ENCODE measurements around the gene DHFR2.
A peak's percentile ranks its signal among the peaks of the same experiment; 100 is the strongest.
"Not testable (repeated sequence)": the region's sequence is repeated elsewhere in the genome, so short reads cannot be mapped to it uniquely, and the experiment has no call there.

Gene DHFR2

GRCh38 chr3:94062513-94063404 lies at the start of gene DHFR2, which contains the start of gene NSUN3:
DHFR2 (minus strand) TSS chr3:94062916; CDS start chr3:94061511, 1,405 bp downstream.
NSUN3 (plus strand) TSS chr3:94063061; CDS start chr3:94063127, 66 bp downstream.
- Histone ChIP-seq H3K27ac (ENCODE audit: poor library complexity, severe bottlenecking) (peak within 1 kb of the TSS; percentile 54), H3K4me1 (ENCODE audit: insufficient read depth, poor library complexity, severe bottlenecking) (peaks cover 5% of the 10 kb centered on the region), H3K4me3 (ENCODE audit: severe bottlenecking) (peak within 1 kb of the TSS; percentile 61), H3K36me3 (ENCODE audit: low read depth) (no peaks in the 10 kb centered on the region), H3K27me3 (ENCODE audit: insufficient read depth, poor library complexity, severe bottlenecking) (no peaks in the 10 kb centered on the region), H3K9me3 (ENCODE audit: severe bottlenecking) (no peaks in the 10 kb centered on the region)
- no peak for TF ChIP-seq CTCF (IDR thresholded peaks at IDR 0.05; ENCODE audit: poor library complexity, severe bottlenecking)
- DNase-seq (ENCODE audit: low spot score) (peak; percentile 84), ATAC-seq (ENCODE audit: low read depth) (peak; percentile 93)

- no peak for DNase-seq (ENCODE audit: low spot score)
- Histone ChIP-seq H3K36me3 (ENCODE audit: low read depth) (no peaks in the 10 kb centered on the region), H3K27me3 (ENCODE audit: insufficient read depth, poor library complexity, severe bottlenecking) (no peaks in the 10 kb centered on the region), H3K9me3 (ENCODE audit: severe bottlenecking) (no peaks in the 10 kb centered on the region), H3K4me3 (ENCODE audit: severe bottlenecking) (no peak overlapping the region), H3K27ac (ENCODE audit: poor library complexity, severe bottlenecking) (no peak overlapping the region), H3K4me1 (ENCODE audit: insufficient read depth, poor library complexity, severe bottlenecking) (no peaks in the 10 kb centered on the region)
- no peak for TF ChIP-seq CTCF (IDR thresholded peaks at IDR 0.05; ENCODE audit: poor library complexity, severe bottlenecking)
- no peak for ATAC-seq (ENCODE audit: low read depth)
These were observed 48.1 kb upstream of the DHFR2 start for GRCh38 chr3:94110854-94111253.

DNA sequence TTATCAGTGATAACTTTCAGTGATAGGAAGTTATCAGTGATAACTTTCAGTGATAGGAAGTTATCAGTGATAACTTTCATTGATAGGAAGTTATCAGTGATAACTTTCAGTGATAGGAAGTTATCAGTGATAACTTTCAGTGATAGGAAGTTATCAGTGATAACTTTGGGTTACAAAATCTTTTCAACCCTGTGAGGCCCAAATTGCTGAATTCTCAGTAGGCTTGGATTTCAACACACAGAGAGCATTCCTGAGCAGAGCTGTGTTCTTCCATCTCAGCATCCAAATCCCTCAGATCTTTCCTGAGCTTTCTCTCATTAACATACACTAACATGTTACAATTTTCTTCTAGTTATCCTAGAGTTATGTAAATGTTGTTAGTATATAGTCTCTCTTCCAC lies 47.5 kb upstream of the DHFR2 start:
- ATAC-seq (ENCODE audit: low read depth); H3K27me3 ChIP-seq (ENCODE audit: insufficient read depth, poor library complexity, severe bottlenecking); H3K4me1 ChIP-seq (ENCODE audit: insufficient read depth, poor library complexity, severe bottlenecking); H3K4me3 ChIP-seq (ENCODE audit: severe bottlenecking); H3K27ac ChIP-seq (ENCODE audit: poor library complexity, severe bottlenecking); H3K36me3 ChIP-seq (ENCODE audit: low read depth); DNase-seq (ENCODE audit: low spot score); H3K9me3 ChIP-seq (ENCODE audit: severe bottlenecking): not testable (repeated sequence)

DNA sequence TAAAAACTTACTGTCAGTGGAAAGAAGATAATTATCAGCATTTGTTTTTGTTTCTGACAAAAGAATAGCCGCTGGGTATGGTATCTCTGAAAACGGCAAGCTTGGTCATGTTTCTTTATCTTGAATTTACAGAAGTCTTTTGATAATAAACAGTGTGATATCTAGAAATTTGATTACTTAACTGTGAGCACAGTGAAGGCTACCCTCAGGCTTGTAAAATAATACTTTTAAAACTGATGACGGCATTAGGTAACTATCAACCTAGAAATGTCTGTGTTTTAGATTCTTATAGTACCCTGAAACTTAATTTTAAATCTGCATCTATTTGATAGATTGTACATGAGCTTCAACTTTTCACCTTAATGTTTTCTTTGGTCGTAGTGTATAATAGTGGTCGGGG lies 43.6 kb upstream of the DHFR2 start:
- Histone ChIP-seq H3K27me3 (ENCODE audit: insufficient read depth, poor library complexity, severe bottlenecking) (no peaks in the 10 kb centered on the region), H3K9me3 (ENCODE audit: severe bottlenecking) (no peaks in the 10 kb centered on the region), H3K4me3 (ENCODE audit: severe bottlenecking) (no peak overlapping the region), H3K4me1 (ENCODE audit: insufficient read depth, poor library complexity, severe bottlenecking) (no peaks in the 10 kb centered on the region), H3K27ac (ENCODE audit: poor library complexity, severe bottlenecking) (no peak overlapping the region), H3K36me3 (ENCODE audit: low read depth) (peaks cover 4% of the 10 kb centered on the region; the same call in 1 of the 2 replicates)
- DNase-seq (ENCODE audit: low spot score) (no peak), ATAC-seq (ENCODE audit: low read depth) (no peak)
- no peak for TF ChIP-seq CTCF (IDR thresholded peaks at IDR 0.05; ENCODE audit: poor library complexity, severe bottlenecking)

DNA sequence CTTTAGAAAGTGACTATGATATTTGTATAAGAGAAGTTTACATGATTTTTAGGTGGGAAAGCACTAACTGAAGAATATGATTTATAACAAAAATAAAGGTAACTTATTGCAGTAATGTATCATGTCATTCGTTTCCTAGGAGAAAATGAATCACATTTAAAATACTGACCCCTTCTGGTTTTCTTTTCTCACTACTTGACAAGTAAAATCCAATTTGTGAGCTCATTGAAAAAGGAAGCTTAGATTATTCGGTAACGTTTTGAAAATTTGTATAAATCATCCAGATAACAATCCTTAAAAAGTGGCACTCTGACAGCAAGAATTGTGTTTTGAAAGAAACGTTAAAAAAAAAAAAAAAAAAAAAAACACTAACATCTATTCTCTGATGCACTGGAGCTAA lies 39.1 kb upstream of the DHFR2 start:
- Histone ChIP-seq H3K4me3 (ENCODE audit: severe bottlenecking) (no peak overlapping the region), H3K36me3 (ENCODE audit: low read depth) (peaks cover 7% of the 10 kb centered on the region; the same call in 1 of the 2 replicates), H3K27ac (ENCODE audit: poor library complexity, severe bottlenecking) (no peak overlapping the region), H3K27me3 (ENCODE audit: insufficient read depth, poor library complexity, severe bottlenecking) (no peaks in the 10 kb centered on the region), H3K9me3 (ENCODE audit: severe bottlenecking) (no peaks in the 10 kb centered on the region), H3K4me1 (ENCODE audit: insufficient read depth, poor library complexity, severe bottlenecking) (no peaks in the 10 kb centered on the region)
- no peak for DNase-seq (ENCODE audit: low spot score)
- no peak for ATAC-seq (ENCODE audit: low read depth)
- TF ChIP-seq CTCF (IDR thresholded peaks at IDR 0.05; ENCODE audit: poor library complexity, severe bottlenecking): peak; percentile 29

Measured in RWPE2 (cell line).